G401 (cell line): ENCODE measurements around the gene KRT77. TPM values are rescaled to one million over a fixed set of nuclear protein-coding genes. Genes with fewer than 3 reads are reported as not detected.
"Not testable (repeated sequence)": the region's sequence is repeated elsewhere in the genome, so short reads cannot be mapped to it uniquely, and the experiment has no call there.

ENCODE experiments used
- DNase-seq: peaks from one replicate; pipeline ENCODE4 v3.0.0-alpha.2; 2015; ENCODE audit warnings: low spot score
- in situ Hi-C: cut with HindIII; loops from 2 replicates; pipeline ENCODE4 v1.10.0; 2016; ENCODE audit warnings: low sequenced_read_pairs, mixed read lengths
- total RNA-seq: library from RNA; depleted of rRNA; stranded (reverse); fragments of >200 nt; shearing (Covaris generic); gene quantifications from 2 replicates; pipeline ENCODE4 v1.2.3, GENCODE V29; 2014; rRNA removed

KRT77 gene
- total RNA-seq = not detected in 2 replicates

GRCh38 chr12:52703424-52703823 is at the start of gene KRT77:
KRT77 (minus strand) TSS chr12:52703524; CDS start chr12:52703434, 90 bp downstream.
- DNase-seq = no peak
- in situ Hi-C loops = loop anchor here (10.0 kb wide), 1 partner anchor 59 kb away; no protein-coding TSS in a partner anchor

- in situ Hi-C loops = no loop called here
Measured at GRCh38 chr12:52752516-52752915, 49.2 kb upstream of the KRT77 start.

GRCh38 chr12:52751795-52752194 is 48.5 kb upstream of the KRT77 start:
- in situ Hi-C loops = no loop called here
- DNase-seq = no peak

More at GRCh38 chr12:52752516-52752915, 49.2 kb upstream of the KRT77 start:
- DNase-seq = no peak

GRCh38 chr12:52750532-52750931 is 47.2 kb upstream of the KRT77 start:
- DNase-seq, in situ Hi-C loops: not testable (repeated sequence)

GRCh38 chr12:52749827-52750226 is 46.5 kb upstream of the KRT77 start:
- DNase-seq = no peak

GRCh38 chr12:52748578-52748977 is 45.3 kb upstream of the KRT77 start:
- no peak for DNase-seq
- in situ Hi-C loops = no loop called here

More at GRCh38 chr12:52749827-52750226, 46.5 kb upstream of the KRT77 start:
- in situ Hi-C loops = no loop called here

- in situ Hi-C loops = no loop called here
- DNase-seq = no peak
Measured at GRCh38 chr12:52745554-52745953, 42.2 kb upstream of the KRT77 start.

- no peak for DNase-seq
- in situ Hi-C loops = no loop called here
Measured at GRCh38 chr12:52744493-52745156, 41.3 kb upstream of the KRT77 start.

GRCh38 chr12:52742822-52743457 is 39.6 kb upstream of the KRT77 start:
- in situ Hi-C loops = no loop called here
- DNase-seq = no peak

- in situ Hi-C loops = no loop called here
- no peak for DNase-seq
Measured at GRCh38 chr12:52742196-52742580, 38.9 kb upstream of the KRT77 start.

- in situ Hi-C loops = no loop called here
- peak; percentile 1 for DNase-seq
Measured at GRCh38 chr12:52741375-52742195, 38.3 kb upstream of the KRT77 start.

GRCh38 chr12:52740584-52740983 is 37.3 kb upstream of the KRT77 start:
- DNase-seq = no peak
- in situ Hi-C loops = no loop called here

GRCh38 chr12:52739963-52740362 is 36.6 kb upstream of the KRT77 start:
- in situ Hi-C loops = no loop called here
- DNase-seq = no peak

GRCh38 chr12:52735816-52736632 is 32.7 kb upstream of the KRT77 start:
- no peak for DNase-seq
- in situ Hi-C loops = no loop called here

GRCh38 chr12:52735106-52735505 is 31.8 kb upstream of the KRT77 start:
- in situ Hi-C loops = no loop called here
- no peak for DNase-seq

GRCh38 chr12:52730793-52731192 is 27.5 kb upstream of the KRT77 start:
- no peak for DNase-seq
- in situ Hi-C loops = no loop called here

GRCh38 chr12:52730383-52730782 is 27.1 kb upstream of the KRT77 start:
- DNase-seq = no peak
- in situ Hi-C loops = no loop called here

- in situ Hi-C loops = no loop called here
- no peak for DNase-seq
Measured at GRCh38 chr12:52729147-52729546, 25.8 kb upstream of the KRT77 start.

GRCh38 chr12:52728374-52728773 is 25.1 kb upstream of the KRT77 start:
- in situ Hi-C loops = no loop called here
- DNase-seq = no peak
